MM.1S (cell line): ENCODE measurements around the gene FAM83G.

ENCODE experiments used
- DNase-seq: peaks from one replicate; pipeline ENCODE4 v3.0.0-alpha.2; 2015
- H2AFZ ChIP-seq: fragments of 300-600 bp; sonication (generic); 2 replicates; pipeline ENCODE4 v1.6.0; 2016; ENCODE audit warnings: antibody characterized with exemption, low read length
- H3F3A ChIP-seq: fragments of 300-600 bp; sonication (generic); 2 replicates; pipeline ENCODE4 v1.6.1; 2016; ENCODE audit warnings: mild to moderate bottlenecking, antibody characterized with exemption, low read length, moderate library complexity, mixed read lengths; ENCODE audit not compliant: insufficient read depth
- H3K27ac ChIP-seq: fragments of 300-600 bp; sonication (generic); 2 replicates; pipeline ENCODE4 v1.5.1; 2016; ENCODE audit warnings: mild to moderate bottlenecking, low read length
- H3K27me3 ChIP-seq: fragments of 300-600 bp; sonication (generic); replicated peaks from 2 replicates; pipeline ENCODE4 v1.6.0; 2016; ENCODE audit warnings: low read length; ENCODE audit not compliant: insufficient read depth
- H3K36me3 ChIP-seq: fragments of 300-600 bp; sonication (generic); replicated peaks from 2 replicates; pipeline ENCODE4 v1.6.1; 2016; ENCODE audit warnings: mild to moderate bottlenecking, low read length, mixed read lengths; ENCODE audit not compliant: insufficient read depth
- H3K4me1 ChIP-seq: fragments of 300-600 bp; sonication (generic); 2 replicates; pipeline ENCODE4 v1.6.1; 2016; ENCODE audit warnings: low read length, mixed read lengths
- H3K4me2 ChIP-seq: fragments of 300-600 bp; sonication (generic); 2 replicates; pipeline ENCODE4 v1.6.0; 2016; ENCODE audit warnings: low read depth, low read length
- H3K4me3 ChIP-seq: fragments of 300-600 bp; sonication (generic); 2 replicates; pipeline ENCODE4 v1.5.1; 2016; ENCODE audit warnings: low read length, mixed read lengths
- H3K79me2 ChIP-seq: fragments of 300-600 bp; sonication (generic); 2 replicates; pipeline ENCODE4 v1.6.1; 2016; ENCODE audit warnings: mixed run types, low read length, mixed read lengths
- H3K9ac ChIP-seq: fragments of 300-600 bp; sonication (generic); 2 replicates; pipeline ENCODE4 v1.6.1; 2016; ENCODE audit warnings: low read length, mixed read lengths
- H3K9me2 ChIP-seq: fragments of 300-600 bp; sonication (generic); replicated peaks from 2 replicates; pipeline ENCODE4 v1.6.1; 2016; ENCODE audit warnings: mild to moderate bottlenecking, low read length, mixed read lengths; ENCODE audit not compliant: insufficient read depth
- H3K9me3 ChIP-seq: fragments of 300-600 bp; sonication (generic); replicated peaks from 2 replicates; pipeline ENCODE4 v1.6.1; 2016; ENCODE audit warnings: mild to moderate bottlenecking, low read length, mixed read lengths; ENCODE audit not compliant: insufficient read depth
- H4K20me1 ChIP-seq: fragments of 300-600 bp; sonication (generic); 2 replicates; pipeline ENCODE4 v1.6.1; 2016; ENCODE audit warnings: mild to moderate bottlenecking, low read length, moderate library complexity, mixed read lengths; ENCODE audit not compliant: insufficient read depth
- EZH2 ChIP-seq: fragments of 300-600 bp; sonication (generic); optimal IDR thresholded peaks from 2 replicates; pipeline ENCODE3; 2017; ENCODE audit warnings: low read depth, mild to moderate bottlenecking, antibody characterized with exemption, low read length, mixed read lengths
- EZH2phosphoT487 ChIP-seq: fragments of 300-600 bp; sonication (generic); IDR thresholded peaks from 2 replicates; pipeline ENCODE4 v1.6.1; 2018; ENCODE audit warnings: antibody characterized with exemption, low read length
- TF ChIP-seq, protein P1 (sequence below): fragments of 300-600 bp; sonication (generic); IDR thresholded peaks from 2 replicates; pipeline ENCODE4 v1.5.1; 2016; ENCODE audit warnings: antibody characterized with exemption, low read length, mixed read lengths

FAM83G gene

DNA sequence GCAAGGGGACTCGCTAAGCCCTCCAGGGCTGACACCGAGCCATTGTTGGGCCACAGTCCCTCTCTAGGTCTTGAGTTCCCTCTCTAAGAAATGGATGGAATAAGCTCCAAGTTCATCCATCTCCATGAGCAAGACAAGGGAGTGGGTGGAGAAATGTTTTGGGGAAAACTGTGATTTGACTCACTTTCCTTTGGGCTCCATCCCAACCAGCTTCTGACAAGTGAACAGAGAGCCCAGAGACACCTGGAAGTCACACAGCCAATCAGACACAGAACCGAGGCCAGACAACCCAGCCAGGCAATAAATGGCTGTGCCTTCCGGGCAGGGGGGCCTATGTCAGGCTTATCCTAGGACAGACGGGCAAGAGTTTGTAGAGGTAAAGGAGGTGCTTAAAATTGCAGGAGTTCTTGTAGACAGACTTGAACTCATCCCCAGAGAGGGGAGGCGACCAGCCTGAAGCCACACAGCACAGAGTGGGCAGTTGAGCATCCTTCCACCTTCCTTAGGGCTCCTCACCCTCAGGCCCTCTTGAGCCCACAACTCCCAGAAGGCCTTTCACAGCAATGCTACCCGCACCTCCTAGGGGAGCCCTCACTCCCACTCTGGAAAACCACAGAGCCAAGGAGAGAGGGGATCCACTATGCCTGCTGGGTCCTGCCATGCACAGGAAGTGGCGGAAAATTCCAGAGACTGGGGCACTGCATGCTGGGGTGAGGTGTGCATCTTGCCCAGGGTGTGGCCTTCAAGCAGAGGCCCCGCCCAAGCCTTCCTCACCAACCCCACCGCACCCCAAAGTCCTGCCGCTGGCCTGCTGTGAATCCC is 9.5 kb upstream of the FAM83G start:
- Histone ChIP-seq H3K36me3 (no peaks in the 10 kb centered on the region), H3K9me2 (no peaks in the 10 kb centered on the region), H3K4me2 (no peak overlapping the region), H3K9me3 (no peaks in the 10 kb centered on the region), H3F3A (no peaks in the 10 kb centered on the region), H3K9ac (no peak overlapping the region), H4K20me1 (no peaks in the 10 kb centered on the region), H3K27me3 (no peaks in the 10 kb centered on the region), H3K4me3 (no peak overlapping the region), H3K27ac (no peak overlapping the region), H3K79me2 (no peaks in the 10 kb centered on the region), H2AFZ (no peak overlapping the region), H3K4me1 (no peaks in the 10 kb centered on the region)
- no peak for DNase-seq
- TF ChIP-seq EZH2 (no peak), EZH2phosphoT487 (no peak)
- TF ChIP-seq, protein P1, sequence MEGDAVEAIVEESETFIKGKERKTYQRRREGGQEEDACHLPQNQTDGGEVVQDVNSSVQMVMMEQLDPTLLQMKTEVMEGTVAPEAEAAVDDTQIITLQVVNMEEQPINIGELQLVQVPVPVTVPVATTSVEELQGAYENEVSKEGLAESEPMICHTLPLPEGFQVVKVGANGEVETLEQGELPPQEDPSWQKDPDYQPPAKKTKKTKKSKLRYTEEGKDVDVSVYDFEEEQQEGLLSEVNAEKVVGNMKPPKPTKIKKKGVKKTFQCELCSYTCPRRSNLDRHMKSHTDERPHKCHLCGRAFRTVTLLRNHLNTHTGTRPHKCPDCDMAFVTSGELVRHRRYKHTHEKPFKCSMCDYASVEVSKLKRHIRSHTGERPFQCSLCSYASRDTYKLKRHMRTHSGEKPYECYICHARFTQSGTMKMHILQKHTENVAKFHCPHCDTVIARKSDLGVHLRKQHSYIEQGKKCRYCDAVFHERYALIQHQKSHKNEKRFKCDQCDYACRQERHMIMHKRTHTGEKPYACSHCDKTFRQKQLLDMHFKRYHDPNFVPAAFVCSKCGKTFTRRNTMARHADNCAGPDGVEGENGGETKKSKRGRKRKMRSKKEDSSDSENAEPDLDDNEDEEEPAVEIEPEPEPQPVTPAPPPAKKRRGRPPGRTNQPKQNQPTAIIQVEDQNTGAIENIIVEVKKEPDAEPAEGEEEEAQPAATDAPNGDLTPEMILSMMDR, result no peak

DNA sequence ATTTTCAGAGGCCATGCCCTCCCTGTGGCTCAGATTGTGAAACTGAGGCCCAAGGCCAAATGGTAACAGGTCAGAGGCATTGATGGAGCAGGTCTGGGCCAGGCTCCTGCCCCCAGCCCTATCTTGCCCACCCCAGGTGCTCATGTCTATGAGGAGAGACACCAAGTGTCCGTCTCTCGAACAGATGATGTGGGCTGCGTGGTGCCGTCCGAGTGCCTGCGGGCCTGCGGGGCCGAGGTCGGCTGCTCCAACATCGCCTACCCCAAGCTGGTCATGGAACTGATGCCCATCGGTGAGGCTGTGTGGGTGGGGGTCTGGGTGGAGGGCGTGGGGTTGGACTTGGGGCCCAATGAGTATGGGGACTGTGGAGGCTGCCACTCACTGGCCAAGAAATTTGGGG is 8.7 kb upstream of the FAM83G start:
- Histone ChIP-seq H3K79me2 (no peaks in the 10 kb centered on the region), H3K4me2 (no peak overlapping the region), H3K27ac (no peak overlapping the region), H3K9me3 (no peaks in the 10 kb centered on the region), H3K9me2 (no peaks in the 10 kb centered on the region), H3K4me1 (no peaks in the 10 kb centered on the region), H3K27me3 (no peaks in the 10 kb centered on the region), H3F3A (no peaks in the 10 kb centered on the region), H3K4me3 (no peak overlapping the region), H3K9ac (no peak overlapping the region), H3K36me3 (no peaks in the 10 kb centered on the region), H2AFZ (no peak overlapping the region), H4K20me1 (no peaks in the 10 kb centered on the region)
- TF ChIP-seq EZH2phosphoT487 (no peak), EZH2 (no peak)
- TF ChIP-seq, protein P1, result no peak
- DNase-seq, result no peak

DNA sequence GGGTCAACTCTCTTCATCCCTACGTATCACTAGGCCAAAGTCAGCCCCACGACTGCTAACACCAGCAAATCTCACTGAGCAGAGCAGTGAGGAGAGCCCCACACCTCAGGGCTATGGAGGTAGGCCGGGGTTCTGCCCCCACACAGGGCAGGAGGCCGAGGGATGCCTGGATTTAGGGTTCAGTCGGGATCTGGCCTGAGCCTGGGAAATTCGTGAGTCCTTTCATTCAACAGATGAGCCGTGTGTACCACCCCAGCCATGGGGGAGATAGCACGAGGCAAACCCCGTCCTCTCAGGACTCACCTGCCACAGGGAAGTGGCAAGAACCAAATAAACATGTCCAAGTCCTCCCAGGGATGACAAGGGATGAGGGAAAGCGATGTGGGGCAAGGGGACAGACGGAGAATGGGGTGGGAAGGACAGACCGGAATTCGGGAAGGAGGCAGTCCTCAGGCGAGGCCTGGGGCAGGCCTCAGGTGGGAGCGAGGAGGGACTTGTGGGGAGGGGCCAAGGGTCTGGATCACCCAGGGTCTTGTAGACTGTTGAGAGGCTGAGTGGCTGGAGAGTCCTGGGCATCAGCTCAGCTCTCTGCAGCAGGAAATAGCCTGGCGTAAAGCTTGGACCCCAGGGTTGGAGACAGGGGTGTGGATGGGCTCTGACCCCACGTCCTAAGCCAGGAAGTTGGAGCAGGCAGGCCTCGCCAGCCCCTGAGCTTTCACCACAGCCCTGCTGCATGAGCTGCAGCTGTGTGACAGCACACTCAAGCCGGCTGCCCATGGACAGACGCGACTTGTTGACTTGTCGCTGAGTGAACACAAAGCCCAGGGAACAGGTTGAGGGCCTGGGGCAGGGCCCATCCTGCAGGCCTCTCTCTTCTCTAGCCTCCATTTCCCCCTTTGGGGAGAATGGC is 7.9 kb upstream of the FAM83G start:
- H2AFZ ChIP-seq, result no peak overlapping the region
- TF ChIP-seq, protein P1, result no peak
- no peak for TF ChIP-seq EZH2phosphoT487
- TF ChIP-seq EZH2, result no peak
- H3K4me1 ChIP-seq, result no peaks in the 10 kb centered on the region
- no peaks in the 10 kb centered on the region for H3K27me3 ChIP-seq
- no peaks in the 10 kb centered on the region for H3F3A ChIP-seq
- no peaks in the 10 kb centered on the region for H3K9me3 ChIP-seq
- no peaks in the 10 kb centered on the region for H4K20me1 ChIP-seq
- H3K27ac ChIP-seq, result no peak overlapping the region
- no peak overlapping the region for H3K9ac ChIP-seq
- no peak for DNase-seq
- H3K36me3 ChIP-seq, result no peaks in the 10 kb centered on the region
- no peaks in the 10 kb centered on the region for H3K79me2 ChIP-seq
- no peaks in the 10 kb centered on the region for H3K9me2 ChIP-seq
- no peak overlapping the region for H3K4me3 ChIP-seq
- H3K4me2 ChIP-seq, result no peak overlapping the region
